GM21723 (cell line): Measurements from ENCODE around the gene G3BP2.
A peak's percentile ranks its signal among the peaks of the same experiment; 100 is the strongest.
"Not testable (repeated sequence)": the region's sequence is repeated elsewhere in the genome, so short reads cannot be mapped to it uniquely, and the experiment has no call there.

Experiments
- ATAC-seq: cut with Tn5 transposase; IDR thresholded peaks from one replicate; pipeline ENCODE4 v1.9.1; 2021; ENCODE audit warnings: mild to moderate bottlenecking, moderate library complexity; ENCODE audit not compliant: unreplicated experiment

Gene G3BP2

GRCh38 chr4:75685546-75686189 lies 12.5 kb upstream of the G3BP2 start:
- no peak for ATAC-seq

DNA sequence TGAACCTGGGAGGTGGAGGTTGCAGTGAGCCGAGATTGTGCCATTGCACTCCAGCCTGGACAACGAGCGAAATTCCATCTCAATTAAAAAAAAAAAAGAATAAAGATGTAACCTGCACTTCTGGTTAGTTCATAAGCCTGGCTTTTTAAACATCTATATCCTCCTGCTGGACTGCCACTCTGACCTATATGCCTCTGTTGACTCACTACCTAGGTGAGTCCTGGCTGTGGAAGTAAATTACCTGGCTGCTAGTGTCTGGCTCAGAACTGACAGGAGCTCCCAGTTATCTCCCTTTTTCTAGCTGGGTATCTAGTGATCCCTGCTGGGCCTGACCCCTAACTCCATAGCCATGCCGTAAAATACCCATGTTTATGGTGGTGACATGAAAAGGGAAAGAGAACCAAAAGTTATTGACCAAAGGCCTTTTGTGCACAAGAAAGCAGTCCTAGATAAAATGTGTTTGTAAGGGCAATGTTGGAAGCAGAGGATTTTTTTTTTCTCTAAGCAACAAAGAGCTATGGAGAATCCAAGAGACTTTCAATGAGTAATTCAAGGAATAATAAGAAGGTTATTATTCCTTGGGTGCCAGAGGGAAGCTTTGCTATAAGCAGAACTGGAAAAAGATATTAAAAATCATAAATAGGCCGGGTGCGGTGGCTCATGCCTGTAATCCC lies 10.4 kb upstream of the G3BP2 start:
- ATAC-seq, result no peak

DNA sequence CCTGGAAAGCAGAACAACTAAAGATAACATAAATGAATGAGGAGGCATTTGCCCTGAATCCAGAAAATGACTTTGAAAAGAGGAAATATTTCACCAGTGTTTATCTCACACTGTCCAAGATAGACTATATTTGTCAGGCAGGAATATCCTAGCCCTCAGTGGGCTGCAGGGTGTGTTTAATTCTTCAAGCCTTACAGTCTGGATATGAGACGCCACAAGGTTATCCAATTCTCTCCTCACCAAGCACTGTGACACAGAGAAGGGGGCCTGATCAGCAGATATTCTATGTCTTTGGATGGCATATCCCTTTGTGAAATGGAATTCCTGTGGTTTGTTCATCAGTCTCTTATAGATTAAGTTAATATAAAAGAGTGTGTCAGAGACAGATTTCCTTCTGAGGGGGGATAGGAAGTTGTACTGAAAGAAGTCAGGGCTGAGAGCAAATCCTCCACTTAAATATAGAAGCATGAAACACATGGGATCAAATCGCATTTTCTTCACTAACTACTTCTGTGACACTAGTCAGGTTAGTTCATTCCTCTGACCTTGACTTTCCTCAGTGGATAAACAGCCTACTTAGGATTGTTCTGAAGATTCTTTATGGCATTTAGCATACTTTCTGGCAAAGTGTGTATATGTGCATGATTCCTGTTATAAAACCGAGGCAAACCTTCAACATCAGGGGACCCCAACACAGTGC lies 6.8 kb upstream of the G3BP2 start:
- no peak for ATAC-seq

DNA sequence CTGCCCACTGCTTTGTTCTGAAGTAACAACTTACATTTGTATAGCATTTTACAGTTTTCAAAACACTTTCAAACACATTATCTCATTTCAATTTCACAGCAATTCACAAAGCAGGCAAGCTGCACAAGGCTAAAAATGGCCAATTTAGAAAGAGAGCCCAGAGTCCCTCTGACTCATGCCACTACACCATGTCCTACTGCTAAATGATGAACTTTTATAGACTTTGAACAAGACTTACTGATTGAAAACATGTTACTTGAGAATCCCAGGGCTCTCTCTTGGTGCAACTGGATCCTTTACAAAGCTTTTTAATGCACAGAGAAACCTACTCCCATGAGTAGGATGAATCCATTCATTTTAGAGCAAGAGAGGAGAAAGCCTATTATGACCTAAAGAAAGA lies 5.8 kb upstream of the G3BP2 start:
- ATAC-seq, result no peak

GRCh38 chr4:75678473-75678872 lies 5.3 kb upstream of the G3BP2 start:
- no peak for ATAC-seq

DNA sequence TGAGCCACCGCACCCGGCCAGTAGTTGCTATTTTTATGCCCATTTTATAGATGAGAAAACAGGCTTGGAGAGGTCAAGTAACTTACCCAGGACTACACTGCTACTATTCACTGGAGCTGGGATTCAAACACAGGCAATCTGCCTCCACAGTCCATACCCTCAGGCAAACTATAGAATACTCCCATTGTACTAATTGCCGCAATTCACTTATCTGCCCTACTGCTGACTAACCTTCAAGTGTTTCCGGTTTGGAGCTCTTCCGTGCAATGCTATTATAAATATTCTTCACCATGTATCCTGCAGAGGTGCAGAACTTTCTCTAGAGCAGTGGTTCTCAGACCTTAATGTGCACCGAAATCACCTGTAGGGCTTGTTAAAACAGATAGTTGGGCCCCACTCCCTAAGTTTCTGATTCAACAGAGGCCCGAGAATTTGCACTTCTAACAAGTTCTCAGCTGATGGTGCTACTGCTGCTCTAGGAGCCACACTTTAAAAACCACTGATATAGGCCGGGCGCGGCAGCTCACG lies 1.9 kb upstream of the G3BP2 start:
- no peak for ATAC-seq

GRCh38 chr4:75673959-75674328 lies 733 bp upstream of the G3BP2 start:
- ATAC-seq, result no peak

- ATAC-seq, result peak; percentile 35
Measured at GRCh38 chr4:75672461-75673026, 667 bp downstream of the G3BP2 start.

DNA sequence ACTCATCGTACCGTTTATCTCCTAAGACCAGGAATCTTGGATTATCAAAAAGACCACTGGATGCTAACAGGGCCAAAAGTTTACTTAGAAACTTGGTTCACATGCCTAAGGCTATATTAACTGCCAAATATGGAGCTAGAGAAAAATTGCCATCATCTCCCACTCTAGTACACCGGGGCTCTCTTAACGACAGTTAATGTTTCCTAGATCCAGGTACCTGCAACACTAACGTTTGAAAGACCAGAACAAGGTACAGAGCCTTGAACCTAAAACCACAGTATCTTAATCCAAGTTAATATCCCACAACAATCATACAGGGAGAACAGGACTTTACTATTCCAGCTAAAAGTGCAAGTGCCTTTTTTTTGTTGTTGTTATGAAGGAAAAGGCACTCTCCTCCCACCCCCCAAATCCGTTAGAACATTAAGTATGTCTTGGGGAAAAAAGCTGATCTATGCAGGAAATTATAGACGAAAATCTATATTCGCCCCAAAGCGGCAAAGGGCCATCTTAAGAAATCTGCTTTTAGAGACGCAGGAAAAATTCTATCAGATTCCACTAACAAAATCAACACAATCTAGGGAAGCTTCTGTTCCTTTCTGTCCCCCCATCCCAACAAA lies 1.3 kb downstream of the G3BP2 start:
- ATAC-seq, result no peak

- no peak for ATAC-seq
Measured at GRCh38 chr4:75668596-75668995, 4.6 kb downstream of the G3BP2 start.

DNA sequence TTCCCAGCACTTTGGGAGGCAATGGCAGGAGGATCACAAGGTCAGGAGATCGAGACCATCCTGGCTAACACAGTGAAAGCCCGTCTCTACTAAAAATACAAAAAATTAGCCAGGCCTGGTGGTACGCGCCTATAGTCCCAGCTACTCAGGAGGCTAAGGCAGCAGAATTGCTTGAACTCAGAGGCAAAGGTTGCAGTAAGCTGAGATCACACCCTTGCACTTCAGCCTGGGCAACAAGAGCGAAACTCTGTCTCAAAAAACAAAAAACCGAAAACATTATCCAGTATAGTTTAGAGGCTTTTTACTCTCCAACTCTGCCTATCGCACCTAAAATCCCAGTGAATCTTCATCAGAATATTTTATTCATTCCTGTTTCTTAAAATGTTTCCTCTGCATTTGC lies 5.6 kb downstream of the G3BP2 start:
- ATAC-seq, result not testable (repeated sequence)

DNA sequence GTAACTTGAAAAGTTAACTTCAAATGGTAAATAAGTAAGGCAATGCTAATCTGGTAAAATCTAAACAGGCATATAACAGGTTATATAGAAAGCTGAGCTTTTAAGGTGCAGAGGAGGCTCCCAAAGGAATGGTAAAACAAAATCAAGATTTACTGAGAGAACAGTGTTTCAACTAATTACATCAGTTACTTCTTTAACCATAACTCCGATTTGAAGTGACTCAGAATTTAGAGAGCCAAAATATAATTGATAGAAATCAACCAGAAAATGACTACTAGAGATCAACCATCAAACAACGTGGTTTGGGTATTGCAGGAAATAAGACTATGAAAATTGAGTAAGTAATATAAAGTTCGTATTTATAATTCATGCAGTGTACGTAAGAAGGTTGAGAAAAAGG lies 6.9 kb downstream of the G3BP2 start:
- no peak for ATAC-seq

DNA sequence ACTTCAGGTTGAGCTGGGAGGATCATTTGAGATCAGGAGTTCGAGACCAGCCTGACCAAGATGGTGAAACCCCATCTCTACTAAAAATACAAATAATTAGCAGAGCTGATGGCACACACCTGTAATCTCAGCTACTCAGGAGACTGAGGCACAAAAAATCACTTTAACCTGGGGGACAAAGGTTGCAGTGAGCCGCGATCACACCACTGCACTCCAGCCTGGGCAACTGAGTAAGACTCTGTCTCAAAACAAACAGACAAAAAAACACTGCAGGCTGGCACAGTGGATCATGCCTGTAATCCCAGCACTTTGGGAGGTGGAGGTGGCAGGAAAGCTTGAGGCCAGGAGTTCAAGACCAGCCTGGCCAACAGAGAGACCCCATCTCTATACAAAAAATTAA lies 8.6 kb downstream of the G3BP2 start:
- ATAC-seq, result not testable (repeated sequence)

- no peak for ATAC-seq
Measured at GRCh38 chr4:75662626-75663025, 10.6 kb downstream of the G3BP2 start.

DNA sequence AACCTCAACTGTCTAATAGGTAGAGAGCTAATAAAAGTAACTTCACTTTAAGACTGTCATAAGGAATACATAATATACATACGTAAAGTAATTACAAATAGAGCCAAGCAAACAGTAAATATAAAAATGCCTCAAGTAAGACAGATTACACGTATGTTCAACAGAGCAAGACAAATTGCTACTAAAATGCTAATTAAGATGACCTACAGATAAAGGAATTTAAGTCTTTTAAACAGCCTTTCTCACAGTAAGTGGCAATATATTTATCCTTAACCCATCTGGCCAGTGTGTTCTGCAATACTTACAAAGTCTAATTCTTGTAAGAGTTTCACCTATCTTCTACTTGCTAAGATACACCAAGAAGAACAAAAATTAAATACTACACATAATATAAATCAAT lies 12.7 kb downstream of the G3BP2 start:
- ATAC-seq, result no peak

- ATAC-seq, result no peak
Measured at GRCh38 chr4:75659512-75660031, 13.6 kb downstream of the G3BP2 start.

DNA sequence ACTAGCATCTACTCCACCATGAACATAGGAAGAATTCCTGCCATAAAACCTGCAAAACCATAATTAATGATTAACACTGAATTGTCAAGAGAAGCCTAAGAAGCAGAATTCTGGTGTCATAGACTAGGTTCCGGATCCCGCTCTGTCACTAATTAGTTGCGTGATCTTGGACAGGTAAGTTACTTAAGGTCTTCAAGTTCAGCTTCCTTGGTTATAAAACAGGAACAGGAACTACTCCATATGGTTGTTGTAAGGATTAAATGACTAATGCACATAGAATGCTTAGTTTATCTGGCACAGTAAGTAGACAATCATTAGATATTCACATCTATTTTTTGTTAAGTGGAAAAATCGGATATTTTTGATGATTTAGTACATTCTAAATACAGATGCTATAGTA lies 14.3 kb downstream of the G3BP2 start:
- no peak for ATAC-seq

DNA sequence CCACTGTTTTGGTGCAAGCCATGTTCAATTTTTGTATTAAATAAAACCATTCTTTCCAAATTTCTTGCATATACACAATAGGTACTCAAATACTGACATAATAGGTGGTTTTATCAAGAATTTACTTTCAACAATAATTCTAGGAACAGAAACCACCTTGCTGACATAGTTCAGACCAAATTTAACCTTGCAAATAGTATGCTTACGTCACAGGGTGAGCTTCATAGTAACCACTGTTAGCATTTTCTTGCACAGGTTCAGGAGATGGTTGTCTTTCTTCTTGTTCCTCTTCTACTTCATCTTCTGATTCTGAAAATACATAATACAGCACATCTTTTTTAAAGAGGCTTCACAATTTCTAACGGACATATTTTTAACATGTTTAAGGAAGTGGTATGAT lies 17.6 kb downstream of the G3BP2 start:
- ATAC-seq, result peak; percentile 47

DNA sequence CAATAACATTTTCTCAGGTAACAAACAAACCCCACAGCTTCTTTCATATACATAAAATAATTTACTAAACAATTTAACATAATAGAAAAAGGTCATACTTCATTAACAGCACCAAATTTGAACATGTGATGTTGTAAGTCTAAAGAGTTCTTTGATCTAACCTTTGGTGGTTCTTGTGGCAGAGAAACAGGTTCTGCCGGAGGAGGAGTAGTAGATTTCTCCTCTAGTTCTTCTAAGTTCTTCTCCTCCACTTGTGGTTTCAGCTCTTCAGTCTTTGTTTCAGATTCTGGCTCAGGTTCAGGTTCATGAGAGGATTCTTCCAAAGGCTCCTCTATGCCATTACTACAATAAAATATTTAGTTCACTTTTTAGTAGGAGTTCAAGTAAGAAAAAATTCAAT lies 18.3 kb downstream of the G3BP2 start:
- no peak for ATAC-seq

- ATAC-seq, result no peak
Measured at GRCh38 chr4:75653845-75654503, 19.2 kb downstream of the G3BP2 start.

DNA sequence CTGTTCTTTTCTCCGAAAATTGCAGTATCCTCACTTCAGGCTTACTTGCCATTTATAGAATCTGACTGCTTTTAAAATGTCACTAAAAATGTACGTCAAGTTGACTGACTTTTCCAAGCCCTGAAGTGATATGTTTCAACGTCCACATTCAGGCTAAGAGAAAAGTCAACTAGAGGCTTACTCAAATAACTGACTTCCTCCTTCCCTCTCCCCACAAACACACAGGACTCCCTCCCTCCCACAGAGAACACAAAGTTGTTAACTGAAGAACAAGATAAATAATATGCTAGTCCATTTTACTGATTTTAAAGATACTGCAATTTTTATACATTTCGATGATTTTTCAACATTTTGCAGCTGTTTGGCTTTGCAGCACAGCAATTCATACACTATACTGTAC lies 29.1 kb downstream of the G3BP2 start:
- ATAC-seq, result no peak
